IMR-90 (cell line): ENCODE data around the gene PCIF1.

Source experiments
- MXI1 ChIP-seq: IDR thresholded peaks from 2 replicates; pipeline ENCODE4 v1.6.1; 2012; ENCODE audit warnings: low read depth, mild to moderate bottlenecking, low read length, moderate library complexity, borderline replicate concordance
- POLR2A ChIP-seq: IDR thresholded peaks from 2 replicates; pipeline ENCODE4 v1.6.1; 2012; ENCODE audit warnings: mild to moderate bottlenecking, low read depth, low read length
- TF ChIP-seq, protein P1 (sequence below): fragments of 150-350 bp; IDR thresholded peaks from 2 replicates; pipeline ENCODE4 v1.6.1; 2017; ENCODE audit warnings: mild to moderate bottlenecking, antibody characterized with exemption, low read length, low read depth
- TF ChIP-seq, protein P2 (sequence below): conservative IDR thresholded peaks from 2 replicates; pipeline ENCODE4 v1.5.1; 2012; ENCODE audit warnings: mild to moderate bottlenecking, low read depth, low read length, improper control_type of control experiment

DNA sequence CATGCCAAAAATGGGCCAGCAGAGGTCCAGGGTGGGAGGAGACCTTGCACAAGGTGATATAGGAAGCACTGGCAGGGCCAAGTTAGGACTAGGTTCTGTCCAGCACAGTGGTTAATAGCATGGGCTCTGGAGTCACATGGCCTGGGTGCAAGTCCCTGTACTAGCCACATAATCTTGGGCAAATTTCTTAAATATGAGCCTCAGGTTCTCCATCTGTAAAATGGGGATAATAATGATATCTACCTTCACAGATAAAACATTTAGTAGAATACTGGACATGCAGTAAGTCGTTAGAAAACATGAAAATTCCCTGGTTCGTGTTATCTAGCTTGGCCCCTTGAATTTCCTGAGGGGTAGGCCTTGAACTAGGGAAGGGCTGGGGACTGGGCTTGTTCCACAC, 37.2 kb upstream of the PCIF1 start:
- TF ChIP-seq, protein P1, sequence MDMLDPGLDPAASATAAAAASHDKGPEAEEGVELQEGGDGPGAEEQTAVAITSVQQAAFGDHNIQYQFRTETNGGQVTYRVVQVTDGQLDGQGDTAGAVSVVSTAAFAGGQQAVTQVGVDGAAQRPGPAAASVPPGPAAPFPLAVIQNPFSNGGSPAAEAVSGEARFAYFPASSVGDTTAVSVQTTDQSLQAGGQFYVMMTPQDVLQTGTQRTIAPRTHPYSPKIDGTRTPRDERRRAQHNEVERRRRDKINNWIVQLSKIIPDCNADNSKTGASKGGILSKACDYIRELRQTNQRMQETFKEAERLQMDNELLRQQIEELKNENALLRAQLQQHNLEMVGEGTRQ = no peak
- TF ChIP-seq, protein P2, sequence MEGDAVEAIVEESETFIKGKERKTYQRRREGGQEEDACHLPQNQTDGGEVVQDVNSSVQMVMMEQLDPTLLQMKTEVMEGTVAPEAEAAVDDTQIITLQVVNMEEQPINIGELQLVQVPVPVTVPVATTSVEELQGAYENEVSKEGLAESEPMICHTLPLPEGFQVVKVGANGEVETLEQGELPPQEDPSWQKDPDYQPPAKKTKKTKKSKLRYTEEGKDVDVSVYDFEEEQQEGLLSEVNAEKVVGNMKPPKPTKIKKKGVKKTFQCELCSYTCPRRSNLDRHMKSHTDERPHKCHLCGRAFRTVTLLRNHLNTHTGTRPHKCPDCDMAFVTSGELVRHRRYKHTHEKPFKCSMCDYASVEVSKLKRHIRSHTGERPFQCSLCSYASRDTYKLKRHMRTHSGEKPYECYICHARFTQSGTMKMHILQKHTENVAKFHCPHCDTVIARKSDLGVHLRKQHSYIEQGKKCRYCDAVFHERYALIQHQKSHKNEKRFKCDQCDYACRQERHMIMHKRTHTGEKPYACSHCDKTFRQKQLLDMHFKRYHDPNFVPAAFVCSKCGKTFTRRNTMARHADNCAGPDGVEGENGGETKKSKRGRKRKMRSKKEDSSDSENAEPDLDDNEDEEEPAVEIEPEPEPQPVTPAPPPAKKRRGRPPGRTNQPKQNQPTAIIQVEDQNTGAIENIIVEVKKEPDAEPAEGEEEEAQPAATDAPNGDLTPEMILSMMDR = no peak
- TF ChIP-seq MXI1 = no peak
- no peak for TF ChIP-seq POLR2A
